Stimulated activated naive CD8-positive, alpha-beta T cell treated with anti-CD3 and anti-CD28 coated beads, Interleukin-15, Interleukin-2, amounts not matched to agents 100 U/mL and 50 U/mL, for 24 hours (primary cell): Measurements from ENCODE around the gene TADA1.
"Not testable (repeated sequence)": the region's sequence is repeated elsewhere in the genome, so short reads cannot be mapped to it uniquely, and the experiment has no call there.

Source experiments
- ATAC-seq: fragments of 150-1000 bp; cut with Tn5 transposase; one replicate; pipeline ENCODE4 v1.10.0; 2021
- DNase-seq: peaks from one replicate; pipeline ENCODE4 v3.0.0; 2021

The TADA1 gene

GRCh38 chr1:166889776-166890175 lies 13.7 kb upstream of the TADA1 start:
- ATAC-seq (no peak), DNase-seq (no peak)

GRCh38 chr1:166888373-166889111 lies 12.5 kb upstream of the TADA1 start:
- no peak for DNase-seq
- no peak for ATAC-seq

DNA sequence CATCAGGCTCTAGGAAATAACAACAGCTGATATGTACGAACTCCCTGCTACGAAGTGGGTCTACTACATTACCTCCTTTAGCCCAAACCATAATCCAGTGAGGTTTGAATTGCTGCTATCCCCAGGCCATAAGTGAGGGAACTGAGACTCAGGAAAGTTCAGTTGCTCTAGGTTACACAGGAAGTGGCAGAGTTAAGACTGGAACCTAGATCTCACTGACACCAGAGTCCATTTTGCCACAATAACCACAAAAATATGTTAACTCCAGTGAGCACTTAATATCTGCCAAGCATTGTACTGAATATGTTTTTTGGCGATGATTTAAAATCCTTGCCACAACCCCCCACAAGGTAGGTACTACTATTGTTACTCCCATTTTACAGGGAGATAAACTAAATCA lies 8.9 kb upstream of the TADA1 start:
- DNase-seq: no peak

GRCh38 chr1:166884040-166884642 lies 8.1 kb upstream of the TADA1 start:
- DNase-seq (peak; percentile 48), ATAC-seq (peak; percentile 66)

More for the DNA sequence above, 8.9 kb upstream of the TADA1 start:
- peak; percentile 36 for ATAC-seq

DNA sequence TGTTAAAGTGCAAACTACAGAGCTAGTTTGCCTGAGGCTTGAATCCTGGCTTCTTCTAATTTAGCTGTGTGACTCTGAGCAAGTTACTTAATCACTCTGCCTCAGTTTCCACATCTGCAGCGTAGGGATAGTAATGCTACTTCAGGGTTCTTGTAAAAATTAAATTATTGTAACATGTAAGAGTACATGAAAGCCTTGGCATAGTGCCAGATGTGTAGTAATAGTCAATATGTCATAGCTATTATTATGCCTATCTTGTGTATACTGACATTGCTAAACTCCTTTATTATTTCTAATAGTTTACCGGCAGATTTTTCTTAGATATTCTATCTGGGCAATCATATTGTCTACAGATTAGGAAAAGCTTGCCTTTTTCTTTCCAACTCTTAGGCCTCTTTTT lies 6.8 kb upstream of the TADA1 start:
- ATAC-seq: no peak
- DNase-seq: no peak

- not testable (repeated sequence) for DNase-seq, ATAC-seq
These were observed 2.3 kb upstream of the TADA1 start for GRCh38 chr1:166878173-166878917.

GRCh38 chr1:166876540-166876838 lies 425 bp upstream of the TADA1 start:
- DNase-seq (no peak), ATAC-seq (no peak)

- ATAC-seq (no peak), DNase-seq (no peak)
These were observed 746 bp downstream of the TADA1 start for GRCh38 chr1:166875302-166875733.

DNA sequence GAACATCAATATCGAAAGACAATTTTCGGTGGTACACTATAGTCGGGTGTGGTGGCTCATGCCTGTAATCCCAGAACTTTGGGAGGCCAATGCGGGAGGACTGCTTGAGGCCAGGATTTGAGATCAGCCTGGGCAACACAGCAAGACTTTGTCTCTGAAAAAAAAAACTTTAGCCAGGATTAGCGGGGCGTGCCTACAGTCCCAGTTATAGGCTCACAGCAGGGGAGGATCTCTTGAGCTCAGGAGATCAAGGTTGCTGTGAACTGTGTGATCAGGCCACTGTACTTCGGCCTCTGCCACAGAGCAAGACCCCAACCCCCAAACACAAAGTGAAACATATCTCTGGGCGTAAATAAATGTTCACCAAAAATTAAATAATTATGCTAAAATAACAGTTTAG lies 1.6 kb downstream of the TADA1 start:
- DNase-seq (no peak), ATAC-seq (no peak)

GRCh38 chr1:166870584-166870983 lies 5.5 kb downstream of the TADA1 start:
- ATAC-seq (no peak), DNase-seq (no peak)

- DNase-seq: no peak
- ATAC-seq: no peak
These were observed 6.6 kb downstream of the TADA1 start for GRCh38 chr1:166869318-166870099.

- ATAC-seq (no peak), DNase-seq (no peak)
These were observed 7.4 kb downstream of the TADA1 start for GRCh38 chr1:166868639-166869038.

- no peak for ATAC-seq
- DNase-seq: no peak
These were observed 10.1 kb downstream of the TADA1 start for GRCh38 chr1:166865926-166866325.

GRCh38 chr1:166859597-166859996 lies 16.5 kb downstream of the TADA1 start:
- no peak for DNase-seq
- ATAC-seq: no peak

GRCh38 chr1:166858726-166859419 lies 17.2 kb downstream of the TADA1 start:
- DNase-seq: no peak
- ATAC-seq: no peak

- no peak for DNase-seq
- ATAC-seq: no peak
These were observed 18.1 kb downstream of the TADA1 start for GRCh38 chr1:166857995-166858394.

- DNase-seq (no peak), ATAC-seq (peak; percentile 46)
These were observed 20.5 kb downstream of the TADA1 start for GRCh38 chr1:166855558-166855957.

DNA sequence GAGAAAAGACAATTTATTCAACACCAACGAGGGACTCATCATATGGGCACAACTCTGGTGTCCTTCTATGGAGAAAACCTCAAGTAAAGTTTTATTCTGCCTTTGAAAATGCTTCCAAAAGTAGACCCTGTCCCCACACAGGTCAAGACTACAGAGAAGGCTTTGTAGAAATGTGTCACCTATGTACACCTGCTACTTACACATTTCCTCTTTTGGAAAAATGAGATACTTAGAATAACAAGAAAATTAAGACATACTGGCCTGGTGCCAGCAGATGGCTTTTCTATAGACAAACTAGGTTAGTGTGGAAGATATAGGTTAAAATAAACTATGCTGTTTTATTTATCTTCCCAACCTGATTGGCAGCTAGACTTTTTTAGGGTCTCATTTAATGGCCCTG lies 23.1 kb downstream of the TADA1 start:
- no peak for ATAC-seq
- no peak for DNase-seq

DNA sequence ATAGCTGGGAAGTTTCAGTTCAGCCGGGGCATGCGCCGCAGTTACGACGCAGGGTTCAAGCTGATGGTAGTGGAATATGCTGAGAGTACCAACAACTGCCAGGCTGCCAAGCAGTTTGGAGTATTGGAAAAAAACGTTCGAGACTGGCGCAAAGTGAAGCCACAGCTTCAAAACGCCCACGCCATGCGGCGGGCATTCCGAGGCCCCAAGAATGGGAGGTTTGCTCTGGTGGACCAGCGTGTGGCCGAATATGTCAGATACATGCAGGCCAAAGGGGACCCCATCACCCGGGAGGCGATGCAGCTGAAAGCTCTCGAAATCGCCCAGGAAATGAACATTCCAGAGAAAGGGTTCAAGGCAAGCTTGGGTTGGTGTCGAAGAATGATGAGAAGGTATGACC lies 26.9 kb downstream of the TADA1 start:
- ATAC-seq: no peak
- no peak for DNase-seq

DNA sequence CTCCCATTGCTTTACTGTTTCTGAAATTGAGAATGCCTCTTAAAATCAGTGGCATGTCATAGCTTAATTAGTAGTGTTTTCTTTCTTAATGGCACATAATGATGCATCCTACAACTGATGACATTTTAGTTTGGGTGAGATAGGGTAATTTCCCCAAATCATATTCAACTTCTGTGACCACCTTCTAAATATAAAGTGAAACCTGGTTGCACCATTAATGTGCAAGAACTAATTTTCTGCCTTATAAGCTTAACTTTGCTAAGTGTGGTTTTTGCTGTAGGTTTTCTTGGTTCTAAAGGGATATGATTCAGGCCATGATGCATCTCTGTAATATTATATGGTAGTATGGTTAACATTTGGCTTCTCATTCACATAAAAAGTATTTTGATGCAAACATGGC lies 27.9 kb downstream of the TADA1 start:
- ATAC-seq: peak; percentile 62
- DNase-seq: no peak

GRCh38 chr1:166844791-166845190 lies 31.3 kb downstream of the TADA1 start:
- no peak for DNase-seq
- no peak for ATAC-seq
